Osteocyte (in vitro differentiated cells): ENCODE results near the gene GAS2L3. TPM values are rescaled to one million over a fixed set of nuclear protein-coding genes. Genes with fewer than 3 reads are reported as not detected.

ENCODE experiments used
- DNase-seq: peaks from one replicate; pipeline ENCODE4 v3.0.0; 2021; ENCODE audit warnings: mixed read lengths; ENCODE audit not compliant: unreplicated experiment; ENCODE audit errors: extremely low spot score
- H3K27ac Mint-ChIP-seq: one replicate; pipeline ENCODE4 v1.8.0; 2021; ENCODE audit warnings: mild to moderate bottlenecking, mixed read lengths; ENCODE audit not compliant: unreplicated experiment
- H3K27me3 Mint-ChIP-seq: one replicate; pipeline ENCODE4 v1.8.0; 2021; ENCODE audit warnings: mixed read lengths; ENCODE audit not compliant: unreplicated experiment
- H3K36me3 Mint-ChIP-seq: one replicate; pipeline ENCODE4 v1.8.0; 2021; ENCODE audit warnings: mixed read lengths; ENCODE audit not compliant: unreplicated experiment
- H3K4me1 Mint-ChIP-seq: one replicate; pipeline ENCODE4 v1.8.0; 2021; ENCODE audit warnings: mixed read lengths; ENCODE audit not compliant: unreplicated experiment
- H3K4me3 Mint-ChIP-seq: one replicate; pipeline ENCODE4 v1.8.0; 2021; ENCODE audit warnings: mild to moderate bottlenecking, moderate library complexity, mixed read lengths; ENCODE audit not compliant: unreplicated experiment
- H3K9me3 Mint-ChIP-seq: one replicate; pipeline ENCODE4 v1.8.0; 2021; ENCODE audit warnings: mixed read lengths; ENCODE audit not compliant: unreplicated experiment
- CTCF ChIP-seq: fragments of 200-600 bp; sonication (generic); IDR thresholded peaks from 2 replicates; pipeline ENCODE4 v1.5.0; 2021; ENCODE audit warnings: antibody characterized with exemption, mild to moderate bottlenecking, moderate library complexity
- total RNA-seq: library from RNA; stranded (reverse); gene quantifications from 2 replicates; pipeline ENCODE4 v1.2.1, GENCODE V29; 2021

GAS2L3 gene
- total RNA-seq, 1 donor from 2014 or later: 11.3 TPM

GRCh38 chr12:100643246-100643645, 69.8 kb downstream of the GAS2L3 start:
- peaks cover 4% of the 10 kb centered on the region for H3K36me3 Mint-ChIP-seq
- H3K4me1 Mint-ChIP-seq: no peaks in the 10 kb centered on the region
- no peak overlapping the region for H3K27ac Mint-ChIP-seq
- no peak for DNase-seq
- TF ChIP-seq CTCF: no peak
- peaks cover 4% of the 10 kb centered on the region for H3K9me3 Mint-ChIP-seq
- H3K27me3 Mint-ChIP-seq: no peaks in the 10 kb centered on the region
- no peak overlapping the region for H3K4me3 Mint-ChIP-seq

DNA sequence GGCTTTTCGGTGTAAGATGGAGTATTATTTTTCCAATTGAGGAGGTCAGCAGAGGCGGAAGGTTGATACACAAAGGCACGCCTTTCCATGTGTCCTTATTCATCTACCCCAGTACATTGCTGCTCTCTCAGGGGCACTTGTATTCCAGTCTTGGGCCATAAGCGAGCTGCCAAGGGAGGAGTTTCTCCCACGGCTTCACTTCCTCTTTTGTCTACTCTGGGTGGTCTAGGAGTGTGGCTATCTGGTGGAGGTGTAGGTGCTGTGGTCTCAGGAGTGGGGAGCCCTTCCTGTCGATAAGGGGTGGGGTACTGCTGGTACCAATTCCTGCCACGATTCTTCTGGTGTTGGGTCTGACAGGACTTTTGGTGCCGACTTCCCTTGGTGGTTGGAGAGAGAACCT, 73.4 kb downstream of the GAS2L3 start:
- peaks cover 4% of the 10 kb centered on the region for H3K36me3 Mint-ChIP-seq
- no peak overlapping the region for H3K27ac Mint-ChIP-seq
- no peaks in the 10 kb centered on the region for H3K4me1 Mint-ChIP-seq
- no peak overlapping the region for H3K4me3 Mint-ChIP-seq
- DNase-seq: no peak
- no peak for TF ChIP-seq CTCF
- H3K9me3 Mint-ChIP-seq: peaks cover 4% of the 10 kb centered on the region
- H3K27me3 Mint-ChIP-seq: peaks cover 2% of the 10 kb centered on the region

- TF ChIP-seq CTCF: no peak
- H3K36me3 Mint-ChIP-seq: no peaks in the 10 kb centered on the region
- peaks cover 6% of the 10 kb centered on the region for H3K27me3 Mint-ChIP-seq
- H3K27ac Mint-ChIP-seq: no peak overlapping the region
- no peak overlapping the region for H3K4me3 Mint-ChIP-seq
- no peaks in the 10 kb centered on the region for H3K4me1 Mint-ChIP-seq
- DNase-seq: no peak
- no peaks in the 10 kb centered on the region for H3K9me3 Mint-ChIP-seq
Measured at GRCh38 chr12:100651108-100651507, 77.6 kb downstream of the GAS2L3 start.

- H3K27me3 Mint-ChIP-seq: peaks cover 6% of the 10 kb centered on the region
- TF ChIP-seq CTCF: no peak
- H3K4me1 Mint-ChIP-seq: no peaks in the 10 kb centered on the region
- no peak overlapping the region for H3K27ac Mint-ChIP-seq
- H3K9me3 Mint-ChIP-seq: no peaks in the 10 kb centered on the region
- H3K36me3 Mint-ChIP-seq: no peaks in the 10 kb centered on the region
- no peak for DNase-seq
- no peak overlapping the region for H3K4me3 Mint-ChIP-seq
Measured at GRCh38 chr12:100651694-100652093, 78.2 kb downstream of the GAS2L3 start.

GRCh38 chr12:100652488-100652887, 79.0 kb downstream of the GAS2L3 start:
- no peak for DNase-seq
- no peak for TF ChIP-seq CTCF
- no peaks in the 10 kb centered on the region for H3K4me1 Mint-ChIP-seq
- H3K27me3 Mint-ChIP-seq: peaks cover 6% of the 10 kb centered on the region
- H3K27ac Mint-ChIP-seq: no peak overlapping the region
- H3K36me3 Mint-ChIP-seq: no peaks in the 10 kb centered on the region
- H3K4me3 Mint-ChIP-seq: no peak overlapping the region
- H3K9me3 Mint-ChIP-seq: peaks cover 6% of the 10 kb centered on the region
